Breast epithelium (tissue), 4 donors: ENCODE results near the gene TMEM151B. TPM values are rescaled to one million over a fixed set of nuclear protein-coding genes. Genes with fewer than 3 reads are reported as not detected.

Source experiments
- DNase-seq, 2 donors: peaks; one replicate each; pipeline ENCODE4 v3.0.0-alpha.2; 2019; ENCODE audit warnings: low spot score in 2 of 2
- H3K27ac ChIP-seq, 2 donors: fragments of 200-600 bp; sonication (generic) in 1 of 2; one replicate each; pipeline ENCODE4 v1.5.1; 2016 to 2019; ENCODE audit warnings: mild to moderate bottlenecking in 1 of 2
- H3K27me3 ChIP-seq, 2 donors: fragments of 200-600 bp; sonication (generic) in 1 of 2; one replicate each; pipeline versions ENCODE4 v1.5.1 to v1.6.0; 2017 to 2019; ENCODE audit warnings: control low read depth in 1 of 2, mild to moderate bottlenecking in 1 of 2
- H3K36me3 ChIP-seq: fragments of 200-600 bp; one replicate; pipeline ENCODE4 v1.5.1; 2019
- H3K4me1 ChIP-seq, 2 donors: fragments of 200-600 bp; sonication (generic); one replicate each; pipeline ENCODE4 v1.5.1; 2016 to 2019; ENCODE audit warnings: control low read depth in 1 of 2
- H3K4me3 ChIP-seq, 3 donors: fragments of 200-600 bp; sonication (generic); 1 replicate in 2 of 3; 2 replicates in 1 of 3; pipeline ENCODE4 v1.5.1; 2016 to 2019; ENCODE audit warnings: mild to moderate bottlenecking in 3 of 3, moderate library complexity in 2 of 3
- H3K9me3 ChIP-seq, 2 donors: fragments of 200-600 bp; sonication (generic) in 1 of 2; one replicate each; pipeline ENCODE4 v1.5.1; 2016 to 2019; ENCODE audit warnings: control low read depth in 1 of 2
- CTCF ChIP-seq, 3 donors: fragments of 450-650 bp; IDR thresholded peaks; one replicate each; pipeline ENCODE4 v1.5.1; 2016 to 2017; ENCODE audit warnings: antibody characterized with exemption in 3 of 3, mild to moderate bottlenecking in 3 of 3, moderate library complexity in 3 of 3
- POLR2A ChIP-seq: fragments of 450-650 bp; IDR thresholded peaks from one replicate; pipeline ENCODE4 v1.6.1; 2016; ENCODE audit warnings: antibody characterized with exemption, mild to moderate bottlenecking, moderate library complexity
- POLR2AphosphoS5 ChIP-seq, 3 donors: sonication (generic); formaldehyde crosslinking; IDR thresholded peaks; one replicate each; pipeline ENCODE4 v1.6.1; 2017; ENCODE audit warnings: antibody characterized with exemption in 3 of 3
- intact Hi-C: fragments of 100-400 bp; cut with DNase I; formaldehyde crosslinking; loops from one replicate; pipeline ENCODE4 v1.15.1; 2023; ENCODE audit warnings: low total_unique reads
- total RNA-seq, 3 donors: library from RNA; depleted of rRNA; stranded (reverse); fragments of >200 nt; gene quantifications; one replicate each; pipeline ENCODE4 v1.1.0, GENCODE V29; 2016

Gene TMEM151B
- total RNA-seq, 3 donors from 2014 or later: 0.15 TPM; not detected in 2

GRCh38 chr6:44333273-44333919, 63.1 kb downstream of the TMEM151B start:
- no peak for DNase-seq
- intact Hi-C loops: no loop called here
- H3K4me3 ChIP-seq: no peak overlapping the region
- H3K9me3 ChIP-seq: no peaks in the 10 kb centered on the region
- no peaks in the 10 kb centered on the region for H3K4me1 ChIP-seq
- no peak overlapping the region for H3K27ac ChIP-seq
- peaks cover 0 to 9% of the 10 kb centered on the region in 2 donors for H3K27me3 ChIP-seq
- no peak for TF ChIP-seq CTCF (IDR thresholded peaks at IDR 0.05)
- TF ChIP-seq POLR2A: no peak
- TF ChIP-seq POLR2AphosphoS5 (IDR thresholded peaks at IDR 0.05): no peak
- H3K36me3 ChIP-seq: no peaks in the 10 kb centered on the region

- Histone ChIP-seq H3K27ac (no peak overlapping the region), H3K4me3 (no peak overlapping the region), H3K36me3 (no peaks in the 10 kb centered on the region), H3K9me3 (no peaks in the 10 kb centered on the region), H3K27me3 (peaks cover 0 to 9% of the 10 kb centered on the region in 2 donors), H3K4me1 (no peaks in the 10 kb centered on the region)
- intact Hi-C loops: no loop called here
- DNase-seq: no peak
- TF ChIP-seq POLR2A (no peak), CTCF (IDR thresholded peaks at IDR 0.05) (no peak), POLR2AphosphoS5 (IDR thresholded peaks at IDR 0.05) (no peak)
Measured at GRCh38 chr6:44333942-44334341, 63.7 kb downstream of the TMEM151B start.

- TF ChIP-seq POLR2A (no peak), CTCF (IDR thresholded peaks at IDR 0.05) (no peak), POLR2AphosphoS5 (IDR thresholded peaks at IDR 0.05) (no peak)
- H3K27ac ChIP-seq: no peak overlapping the region
- no peaks in the 10 kb centered on the region for H3K9me3 ChIP-seq
- no peak overlapping the region for H3K4me3 ChIP-seq
- H3K4me1 ChIP-seq: no peaks in the 10 kb centered on the region
- no peaks in the 10 kb centered on the region for H3K36me3 ChIP-seq
- H3K27me3 ChIP-seq: no peaks in the 10 kb centered on the region
- intact Hi-C loops: no loop called here
- DNase-seq: no peak
Measured at GRCh38 chr6:44335631-44336030, 65.4 kb downstream of the TMEM151B start.

GRCh38 chr6:44338228-44339122, 68.2 kb downstream of the TMEM151B start:
- no peaks in the 10 kb centered on the region for H3K36me3 ChIP-seq
- H3K27me3 ChIP-seq: peaks cover 0 to 8% of the 10 kb centered on the region in 2 donors
- no peaks in the 10 kb centered on the region for H3K4me1 ChIP-seq
- no peak overlapping the region for H3K27ac ChIP-seq
- H3K9me3 ChIP-seq: no peaks in the 10 kb centered on the region
- intact Hi-C loops: no loop called here
- H3K4me3 ChIP-seq: no peak overlapping the region
- TF ChIP-seq CTCF (IDR thresholded peaks at IDR 0.05) (peak; percentile 25 to 73 (median 53)), POLR2AphosphoS5 (IDR thresholded peaks at IDR 0.05) (no peak)
- peak in 1 of 2 donors; percentile 55 for DNase-seq

GRCh38 chr6:44339301-44339700, 69.1 kb downstream of the TMEM151B start:
- no peak for TF ChIP-seq POLR2A
- TF ChIP-seq POLR2AphosphoS5 (IDR thresholded peaks at IDR 0.05): no peak
- no peak for TF ChIP-seq CTCF (IDR thresholded peaks at IDR 0.05)
- intact Hi-C loops: no loop called here
- H3K36me3 ChIP-seq: no peaks in the 10 kb centered on the region
- H3K4me1 ChIP-seq: no peaks in the 10 kb centered on the region
- no peak overlapping the region for H3K27ac ChIP-seq
- H3K4me3 ChIP-seq: no peak overlapping the region
- peaks cover 0 to 8% of the 10 kb centered on the region in 2 donors for H3K27me3 ChIP-seq
- no peak for DNase-seq
- H3K9me3 ChIP-seq: no peaks in the 10 kb centered on the region
